ENCODE measurements around the gene DTNB.

GRCh38 chr2:25338401-25338800 is 335.0 kb downstream of the DTNB start:
- TF ChIP-seq EP300 (IDR thresholded peaks at IDR 0.05; ENCODE audit: borderline replicate concordance in 1 of 2, low read depth in 1 of 2, low read length in 1 of 2) = no peak
- no peak for TF ChIP-seq CTCF (IDR thresholded peaks at IDR 0.05)
- no peak for TF ChIP-seq TEAD4 (IDR thresholded peaks at IDR 0.05; ENCODE audit: borderline replicate concordance, insufficient read depth)
- TF ChIP-seq MXI1 (IDR thresholded peaks at IDR 0.05; ENCODE audit: low read depth, low read length) = no peak

Data from SK-N-SH (cell line).